GM21447 (cell line): ENCODE results near the gene RAB1A.
"Not testable (repeated sequence)": the region's sequence is repeated elsewhere in the genome, so short reads cannot be mapped to it uniquely, and the experiment has no call there.

Source experiments
- ATAC-seq: cut with Tn5 transposase; IDR thresholded peaks from one replicate; pipeline ENCODE4 v1.9.1; 2021; ENCODE audit not compliant: unreplicated experiment

Gene RAB1A

GRCh38 chr2:65137197-65137775, 7.4 kb upstream of the RAB1A start:
- ATAC-seq, result no peak

- ATAC-seq, result no peak
Observed at GRCh38 chr2:65136253-65136652, 6.3 kb upstream of the RAB1A start.

GRCh38 chr2:65134158-65134557, 4.3 kb upstream of the RAB1A start:
- no peak for ATAC-seq

DNA sequence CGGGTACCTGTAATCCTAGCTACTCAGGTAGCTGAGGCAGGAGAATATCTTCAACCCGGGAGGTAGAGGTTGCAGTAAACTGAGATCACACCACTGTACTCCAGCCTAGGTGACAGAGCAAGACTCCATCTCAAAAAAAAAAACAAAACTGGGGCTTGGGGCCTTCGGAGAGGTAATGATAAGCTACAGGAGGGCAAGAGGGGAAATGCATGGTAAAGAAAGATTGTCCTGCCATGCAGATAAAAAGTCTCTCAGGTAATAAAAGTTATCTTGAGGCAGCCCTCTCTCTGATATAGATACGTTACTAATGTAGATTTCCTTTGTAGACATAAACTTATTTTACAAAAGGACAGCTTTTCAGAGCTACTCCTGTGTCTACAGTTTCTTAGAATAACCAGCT, 3.7 kb upstream of the RAB1A start:
- ATAC-seq, result no peak

DNA sequence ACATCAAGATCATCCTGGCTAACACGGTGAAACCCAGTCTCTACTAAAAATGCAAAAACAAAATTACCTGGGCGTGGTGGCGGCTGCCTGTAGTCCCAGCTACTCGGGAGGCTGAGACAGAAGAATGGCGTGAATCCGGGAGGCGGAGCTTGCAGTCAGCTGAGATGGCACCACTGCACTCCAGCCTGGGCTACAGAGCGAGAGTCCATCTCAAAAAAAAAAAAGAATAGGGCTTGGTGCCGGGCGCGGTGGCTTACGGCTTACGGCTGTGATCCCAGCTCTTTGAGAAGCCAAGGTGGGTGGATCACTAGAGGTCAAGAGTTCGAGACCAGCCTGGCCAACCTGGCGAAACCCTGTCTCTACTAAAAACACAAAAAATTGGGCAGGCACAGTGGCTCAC, 3.0 kb upstream of the RAB1A start:
- not testable (repeated sequence) for ATAC-seq

GRCh38 chr2:65130664-65131175, 814 bp upstream of the RAB1A start:
- ATAC-seq, result peak; percentile 40

DNA sequence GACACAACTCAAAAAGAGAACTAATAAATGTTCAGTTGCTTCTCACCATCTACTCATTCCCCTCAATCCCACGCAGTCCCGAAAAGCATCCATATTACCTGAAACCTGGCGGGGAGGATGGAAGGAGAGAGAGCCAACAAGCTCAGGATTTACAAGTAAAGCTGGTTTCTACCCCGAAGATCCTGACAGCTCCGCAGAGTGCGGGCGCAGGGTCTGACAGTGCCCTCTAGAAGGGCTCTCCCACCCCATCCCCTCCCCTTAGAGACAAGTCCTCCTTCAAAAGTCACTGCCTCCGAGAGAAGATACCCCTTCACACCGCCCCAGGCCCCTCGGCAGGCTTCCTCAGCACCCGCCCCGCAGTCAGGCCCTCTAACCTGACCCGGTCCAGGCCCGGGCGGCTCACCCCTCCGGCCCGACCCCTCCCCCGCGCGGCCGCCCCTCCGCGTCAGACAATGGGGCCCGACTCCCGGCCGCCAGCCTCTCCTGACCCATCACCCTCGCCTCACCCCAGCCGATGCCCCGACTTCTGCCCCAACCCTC, 550 bp downstream of the RAB1A start:
- peak; percentile 5 for ATAC-seq

GRCh38 chr2:65128297-65129190, 1.4 kb downstream of the RAB1A start:
- no peak for ATAC-seq

- ATAC-seq, result not testable (repeated sequence)
Observed at GRCh38 chr2:65125457-65125856, 4.4 kb downstream of the RAB1A start.

GRCh38 chr2:65122313-65122712, 7.6 kb downstream of the RAB1A start:
- no peak for ATAC-seq

DNA sequence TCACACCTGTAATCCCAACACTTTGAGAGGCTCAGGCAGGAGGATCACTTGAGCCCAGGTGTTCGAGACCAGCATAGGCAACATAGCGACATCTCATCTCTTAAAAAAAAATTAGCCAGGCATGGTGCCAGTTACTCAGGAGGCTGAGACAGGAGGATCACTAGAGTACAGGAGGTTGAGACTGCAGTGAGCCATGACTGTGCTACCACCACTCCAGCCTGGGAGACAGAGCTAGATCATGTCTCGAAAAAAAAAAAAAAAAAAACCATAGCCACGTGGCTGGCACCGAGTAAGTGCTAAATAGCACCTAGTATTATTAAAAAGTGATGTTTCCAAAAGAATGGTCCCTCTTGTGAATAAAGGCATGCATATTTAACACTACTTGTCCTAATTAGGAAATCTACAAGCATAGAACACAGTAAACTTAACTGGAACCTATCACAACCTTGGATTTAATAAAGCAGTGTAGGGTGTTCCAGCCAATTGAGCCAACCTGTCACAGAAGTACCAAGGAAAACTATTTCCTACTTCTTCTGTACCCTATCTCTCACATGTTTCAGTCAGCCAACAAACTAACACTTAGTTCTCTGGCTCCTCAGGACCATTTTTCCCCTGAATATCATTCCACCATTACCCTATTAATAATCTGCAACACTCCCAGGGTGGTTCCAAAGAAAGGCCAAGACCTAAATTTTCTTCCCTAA, 8.8 kb downstream of the RAB1A start:
- ATAC-seq, result no peak

- no peak for ATAC-seq
Observed at GRCh38 chr2:65116645-65117044, 13.3 kb downstream of the RAB1A start.

GRCh38 chr2:65114921-65115320, 15.0 kb downstream of the RAB1A start:
- ATAC-seq, result no peak

GRCh38 chr2:65113816-65114215, 16.1 kb downstream of the RAB1A start:
- ATAC-seq, result no peak

GRCh38 chr2:65113229-65113628, 16.7 kb downstream of the RAB1A start:
- ATAC-seq, result no peak

DNA sequence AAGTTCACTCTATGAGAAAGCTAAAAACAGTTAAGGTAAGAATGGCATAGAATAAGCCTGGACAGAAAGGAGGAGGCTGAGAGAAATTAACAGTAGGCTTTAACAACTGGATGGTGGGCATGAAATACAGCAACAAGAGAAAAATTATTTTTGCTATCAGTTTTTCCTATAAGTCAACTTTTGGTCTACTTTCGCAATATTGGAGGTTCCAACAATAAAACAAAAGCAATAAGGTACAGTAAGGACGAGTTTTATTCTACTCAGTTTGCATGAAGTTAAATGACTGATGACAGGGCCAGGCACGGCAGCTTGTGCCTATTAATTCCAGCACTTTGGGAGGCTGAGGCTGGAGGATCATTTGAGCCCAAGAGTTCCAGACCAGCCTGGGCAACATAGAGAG, 17.3 kb downstream of the RAB1A start:
- ATAC-seq, result no peak

DNA sequence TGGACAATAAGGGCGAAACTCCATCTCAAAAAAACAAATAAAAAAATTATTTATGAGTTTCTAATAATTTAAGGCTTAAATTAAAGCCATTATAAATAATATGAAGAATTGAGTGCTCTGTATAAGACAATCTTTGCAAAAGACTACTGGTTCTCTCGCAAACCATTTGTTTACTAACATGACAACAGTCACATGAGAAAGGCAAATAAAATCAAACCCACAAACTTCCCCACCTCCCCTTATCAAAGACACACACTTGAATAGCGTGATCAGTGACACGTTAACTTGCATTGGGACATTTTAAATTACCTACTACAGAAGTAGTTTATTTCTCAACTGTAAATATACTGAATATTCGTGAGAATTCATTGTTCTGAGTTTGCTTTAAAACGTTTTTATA, 21.1 kb downstream of the RAB1A start:
- ATAC-seq, result no peak

DNA sequence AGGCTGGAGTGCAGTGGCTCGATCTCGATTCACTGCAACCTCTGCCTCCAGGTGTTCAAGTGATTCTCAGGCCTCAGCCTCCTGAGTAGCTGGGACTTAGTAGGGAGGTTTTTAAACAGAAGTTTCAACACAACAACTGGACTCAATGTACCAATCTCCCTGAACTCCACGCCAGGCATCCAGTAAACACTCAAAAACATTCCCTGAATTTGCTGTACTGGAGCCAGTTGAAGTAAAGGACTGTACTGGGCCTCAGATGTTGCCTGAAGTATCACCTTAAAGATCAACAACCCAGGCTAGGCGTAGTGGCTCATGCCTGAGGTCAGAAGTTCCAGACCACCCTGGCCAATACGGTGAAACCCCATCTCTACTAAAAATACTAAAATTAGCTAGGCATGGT, 22.4 kb downstream of the RAB1A start:
- no peak for ATAC-seq

GRCh38 chr2:65103013-65103715, 26.7 kb downstream of the RAB1A start:
- no peak for ATAC-seq

GRCh38 chr2:65101071-65101470, 28.8 kb downstream of the RAB1A start:
- ATAC-seq, result no peak

DNA sequence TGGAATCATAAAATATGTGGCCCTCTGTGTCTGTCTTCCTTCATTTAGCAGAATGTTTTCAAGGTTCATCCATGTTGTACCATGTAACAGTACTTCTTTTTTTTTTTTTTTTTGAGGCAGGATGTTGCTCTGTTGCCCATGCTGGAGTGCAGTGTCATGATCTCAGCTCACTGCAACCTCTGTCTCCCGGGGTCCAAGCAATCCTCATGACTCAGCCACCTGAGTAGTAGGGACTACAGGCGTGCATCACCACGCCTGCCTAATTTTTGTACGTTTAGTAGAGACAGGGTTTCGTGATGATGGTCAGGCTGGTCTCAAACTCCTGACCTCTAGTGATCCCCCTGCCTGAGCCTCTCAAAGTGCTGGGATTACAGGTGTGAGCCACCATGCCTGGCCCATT, 31.2 kb downstream of the RAB1A start:
- no peak for ATAC-seq
